A549 (cell line): ENCODE data around the gene ARFGEF2. TPM values are rescaled to one million over a fixed set of nuclear protein-coding genes. Genes with fewer than 3 reads are reported as not detected.

Source experiments
- ATAC-seq, 2 experiments: fragments of 200-7000 bp in 1 of 2; fragments of >200 bp in 1 of 2; cut with Nextera tagmentation in 1 of 2; cut with Tn5 transposase in 1 of 2; 3 replicates each; pipeline versions ENCODE4 v1.8.0 to v1.9.1; 2018 to 2020; ENCODE audit warnings: mild to moderate bottlenecking in 1 of 2, moderate library complexity in 1 of 2
- CTCF ChIA-PET: fragments of 300-600 bp; sonication (Branson Sonifier 250); formaldehyde crosslinking; extraction: SDS; loops from one replicate; lab custom pipeline; 2021; ENCODE audit warnings: antibody characterized with exemption, inconsistent platforms; lab: Yijun Ruan, JAX
- POLR2A ChIA-PET: fragments of 350-600 bp; formaldehyde crosslinking; extraction: SDS; loops from one replicate; lab custom pipeline; 2021; ENCODE audit warnings: antibody characterized with exemption, inconsistent platforms; lab: Yijun Ruan, JAX
- DNase-seq, 2 experiments: peaks; one replicate each; pipeline versions ENCODE4 v3.0.0 to v3.0.0-alpha.2; 2011 to 2016; ENCODE audit warnings: low read depth in 1 of 2, low spot score in 1 of 2
- FAIRE-seq: peaks from 2 replicates; lab custom pipeline; 2011; peaks lifted over from hg19 to GRCh38; lab: Jason Lieb, UNC
- H3K27ac ChIP-seq, 2 experiments: fragments of >200 bp; sonication (Bioruptor Twin); formaldehyde crosslinking; 3 replicates each; pipeline ENCODE4 v1.5.1; 2016 to 2017
- H3K4me1 ChIP-seq: fragments of >200 bp; sonication (Bioruptor Twin); formaldehyde crosslinking; 3 replicates; pipeline ENCODE4 v1.6.1; 2016
- H3K4me2 ChIP-seq: fragments of >200 bp; sonication (Bioruptor Twin); formaldehyde crosslinking; 3 replicates; pipeline ENCODE4 v1.6.1; 2016
- H3K4me3 ChIP-seq: fragments of >200 bp; sonication (Bioruptor Twin); formaldehyde crosslinking; 3 replicates; pipeline ENCODE4 v1.5.1; 2016
- H3K9me3 ChIP-seq: fragments of >200 bp; sonication (Bioruptor Twin); formaldehyde crosslinking; 3 replicates; pipeline ENCODE4 v1.6.1; 2016
- CEBPB ChIP-seq, 2 experiments: fragments of >200 bp in 1 of 2; sonication (Bioruptor Twin) in 1 of 2; formaldehyde crosslinking in 1 of 2; IDR thresholded peaks; 2 replicates each; pipeline ENCODE4 v1.6.1; 2012 to 2016
- CHD4 ChIP-seq: fragments of 200-600 bp; sonication (generic); IDR thresholded peaks from 2 replicates; pipeline ENCODE4 v1.6.1; 2016; ENCODE audit warnings: antibody characterized with exemption, mild to moderate bottlenecking, borderline replicate concordance
- CTCF ChIP-seq: fragments of >200 bp; sonication (Bioruptor Twin); formaldehyde crosslinking; IDR thresholded peaks from 3 replicates; pipeline ENCODE4 v1.5.1; 2016
- EHMT2 ChIP-seq: fragments of 200-600 bp; sonication (generic); IDR thresholded peaks from 2 replicates; pipeline ENCODE4 v1.6.1; 2016; ENCODE audit warnings: antibody characterized with exemption, low read depth, mild to moderate bottlenecking, moderate library complexity
- ESRRA ChIP-seq: fragments of 150-350 bp; IDR thresholded peaks from 2 replicates; pipeline ENCODE4 v1.6.1; 2014; ENCODE audit warnings: mild to moderate bottlenecking, low read length, borderline replicate concordance
- FOSB ChIP-seq: fragments of 250-450 bp; sonication (Bioruptor Pico); IDR thresholded peaks from 2 replicates; pipeline ENCODE4 v1.5.0; 2020; ENCODE audit warnings: mild to moderate bottlenecking, moderate library complexity
- FOXS1 ChIP-seq: fragments of 250-450 bp; sonication (Bioruptor Pico); IDR thresholded peaks from 2 replicates; pipeline ENCODE4 v1.5.0; 2020; ENCODE audit warnings: mild to moderate bottlenecking, moderate library complexity
- HDAC2 ChIP-seq: fragments of 200-600 bp; sonication (generic); IDR thresholded peaks from 2 replicates; pipeline ENCODE4 v1.6.1; 2016
- HOXB13 ChIP-seq: fragments of 250-450 bp; sonication (Bioruptor Pico); IDR thresholded peaks from 2 replicates; pipeline ENCODE4 v1.5.0; 2020; ENCODE audit warnings: low read depth, mild to moderate bottlenecking, moderate library complexity
- HOXB5 ChIP-seq: fragments of 250-450 bp; sonication (Bioruptor Pico); IDR thresholded peaks from 2 replicates; pipeline ENCODE4 v1.5.0; 2020; ENCODE audit warnings: mild to moderate bottlenecking, moderate library complexity
- JUN ChIP-seq, 2 experiments: fragments of >200 bp; sonication (Bioruptor Twin); formaldehyde crosslinking; IDR thresholded peaks; 2 replicates in 1 of 2; 3 replicates in 1 of 2; pipeline ENCODE4 v1.6.1; 2016 to 2017
- JUNB ChIP-seq: fragments of >200 bp; sonication (Bioruptor Twin); formaldehyde crosslinking; IDR thresholded peaks from 2 replicates; pipeline ENCODE4 v1.6.1; 2016
- MAFK ChIP-seq: fragments of 450-650 bp; IDR thresholded peaks from 2 replicates; pipeline ENCODE4 v1.6.1; 2014; ENCODE audit not compliant: partially characterized antibody
- MYC ChIP-seq: IDR thresholded peaks from 2 replicates; pipeline ENCODE4 v1.6.1; 2012; ENCODE audit warnings: mild to moderate bottlenecking, inconsistent platforms, low read length, improper control_type of control experiment, borderline replicate concordance
- NFE2L2 ChIP-seq: fragments of 150-350 bp; conservative IDR thresholded peaks from 2 replicates; pipeline ENCODE4 v1.6.1; 2014; ENCODE audit warnings: low read length
- NPAS2 ChIP-seq: fragments of 250-450 bp; sonication (Bioruptor Pico); IDR thresholded peaks from 2 replicates; pipeline ENCODE4 v1.8.0; 2022; ENCODE audit warnings: mild to moderate bottlenecking, moderate library complexity, borderline replicate concordance
- NR3C1 ChIP-seq: fragments of >200 bp; sonication (Bioruptor Twin); formaldehyde crosslinking; IDR thresholded peaks from 3 replicates; pipeline ENCODE4 v1.6.1; 2017
- PHF8 ChIP-seq: fragments of 200-600 bp; sonication (generic); IDR thresholded peaks from 2 replicates; pipeline ENCODE4 v1.6.1; 2016; ENCODE audit warnings: low read depth, mild to moderate bottlenecking, antibody characterized with exemption, moderate library complexity, borderline replicate concordance
- POLR2A ChIP-seq: IDR thresholded peaks from 2 replicates; pipeline ENCODE4 v1.6.1; 2012; ENCODE audit warnings: mild to moderate bottlenecking, low read length
- POLR2AphosphoS2 ChIP-seq: conservative IDR thresholded peaks from 2 replicates; pipeline ENCODE4 v1.6.1; 2012; ENCODE audit warnings: low read length, improper control_type of control experiment, inconsistent platforms
- RAD21 ChIP-seq, 2 experiments: fragments of >200 bp in 1 of 2; sonication (Bioruptor Twin) in 1 of 2; formaldehyde crosslinking in 1 of 2; IDR thresholded peaks in 1 of 2; conservative IDR thresholded peaks in 1 of 2; 2 replicates in 1 of 2; 3 replicates in 1 of 2; pipeline ENCODE4 v1.6.1; 2012 to 2018; ENCODE audit warnings: inconsistent platforms in 1 of 2
- RARB ChIP-seq: fragments of 250-450 bp; sonication (Bioruptor Pico); IDR thresholded peaks from 2 replicates; pipeline ENCODE4 v1.8.0; 2021; ENCODE audit warnings: mild to moderate bottlenecking, moderate library complexity
- RCOR1 ChIP-seq: fragments of 150-350 bp; IDR thresholded peaks from 2 replicates; pipeline ENCODE4 v1.6.1; 2014; ENCODE audit warnings: antibody characterized with exemption, low read length, low read depth
- REST ChIP-seq: fragments of 200-600 bp; sonication (generic); IDR thresholded peaks from 2 replicates; pipeline ENCODE4 v1.6.1; 2016; ENCODE audit warnings: antibody characterized with exemption, mild to moderate bottlenecking, moderate library complexity
- RNF2 ChIP-seq: fragments of 200-600 bp; sonication (generic); IDR thresholded peaks from 2 replicates; pipeline ENCODE4 v1.6.1; 2016; ENCODE audit warnings: low read depth, mild to moderate bottlenecking, antibody characterized with exemption, moderate library complexity, borderline replicate concordance
- SMC3 ChIP-seq: fragments of >200 bp; sonication (Bioruptor Twin); formaldehyde crosslinking; IDR thresholded peaks from 3 replicates; pipeline ENCODE4 v1.6.1; 2018; ENCODE audit warnings: inconsistent platforms
- TP53 ChIP-seq: fragments of 250-450 bp; sonication (Bioruptor Pico); IDR thresholded peaks from 2 replicates; pipeline ENCODE4 v1.5.0; 2021; ENCODE audit warnings: mild to moderate bottlenecking, moderate library complexity
- ZFP36 ChIP-seq: fragments of 450-650 bp; IDR thresholded peaks from 2 replicates; pipeline ENCODE4 v1.6.1; 2014; ENCODE audit warnings: borderline replicate concordance; ENCODE audit not compliant: partially characterized antibody
- ZSCAN20 ChIP-seq: fragments of 250-450 bp; sonication (Bioruptor Pico); IDR thresholded peaks from 2 replicates; pipeline ENCODE4 v1.8.0; 2022; ENCODE audit warnings: mild to moderate bottlenecking, moderate library complexity
- WGBS: methylation state at CpG from one replicate; pipeline ENCODE4 v1.1.6; 2017; ENCODE audit errors: missing lambda C conversion rate; 5-methylcytosine and 5-hydroxymethylcytosine counted together
- polyA plus RNA-seq, 4 experiments: library from polyadenylated mRNA; depleted of rRNA in 3 of 4; stranded (reverse); fragments of >200 nt; fragmentation: RNase III in 1 of 4; extraction: RNeasy Plus Mini Kit Qiagen cat#74134 plus additional on column Dnase treatment in 1 of 4; gene quantifications; 2 replicates in 3 of 4; 3 replicates in 1 of 4; pipeline ENCODE4 v1.2.3, GENCODE V29; 2011 to 2017
- TF ChIP-seq, protein P1 (sequence below): fragments of 250-450 bp; sonication (Bioruptor Pico); IDR thresholded peaks from 2 replicates; pipeline ENCODE4 v1.5.0; 2021; ENCODE audit warnings: mild to moderate bottlenecking, moderate library complexity, borderline replicate concordance
- TF ChIP-seq, protein P2 (sequence below): fragments of 450-650 bp; IDR thresholded peaks from 2 replicates; pipeline ENCODE4 v1.6.1; 2014; ENCODE audit warnings: antibody characterized with exemption

The ARFGEF2 gene
- polyA plus RNA-seq, 2 of the 4 experiments (the other 2 are of a cell fraction): 12.3 to 24.3 TPM

GRCh38 chr20:49028684-49029083 lies 107.2 kb downstream of the ARFGEF2 start:
- POLR2A ChIA-PET: no interaction called here
- Histone ChIP-seq H3K9me3 (no peaks in the 10 kb centered on the region), H3K27ac (no peak overlapping the region)
- FAIRE-seq (no peak), DNase-seq (peak; percentile 31 to 48)
- no peak for TF ChIP-seq FOXS1 (CRISPR knock-in tag)
- TF ChIP-seq, protein P1, sequence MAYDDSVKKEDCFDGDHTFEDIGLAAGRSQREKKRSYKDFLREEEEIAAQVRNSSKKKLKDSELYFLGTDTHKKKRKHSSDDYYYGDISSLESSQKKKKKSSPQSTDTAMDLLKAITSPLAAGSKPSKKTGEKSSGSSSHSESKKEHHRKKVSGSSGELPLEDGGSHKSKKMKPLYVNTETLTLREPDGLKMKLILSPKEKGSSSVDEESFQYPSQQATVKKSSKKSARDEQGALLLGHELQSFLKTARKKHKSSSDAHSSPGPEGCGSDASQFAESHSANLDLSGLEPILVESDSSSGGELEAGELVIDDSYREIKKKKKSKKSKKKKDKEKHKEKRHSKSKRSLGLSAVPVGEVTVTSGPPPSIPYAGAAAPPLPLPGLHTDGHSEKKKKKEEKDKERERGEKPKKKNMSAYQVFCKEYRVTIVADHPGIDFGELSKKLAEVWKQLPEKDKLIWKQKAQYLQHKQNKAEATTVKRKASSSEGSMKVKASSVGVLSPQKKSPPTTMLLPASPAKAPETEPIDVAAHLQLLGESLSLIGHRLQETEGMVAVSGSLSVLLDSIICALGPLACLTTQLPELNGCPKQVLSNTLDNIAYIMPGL: no peak
- 0 out of 3 replicates have a peak, but pooled peaks have one; percentile 10 for TF ChIP-seq SMC3
- no peak for TF ChIP-seq CHD4
- no peak for TF ChIP-seq TP53 (CRISPR knock-in tag)
- TF ChIP-seq CEBPB (IDR thresholded peaks at IDR 0.05): no peak
- TF ChIP-seq FOSB (CRISPR knock-in tag): no peak
- peak; percentile 37 for TF ChIP-seq CTCF
- no peak for TF ChIP-seq HOXB13 (CRISPR knock-in tag)
- no peak for TF ChIP-seq RNF2
- peak in 1 of 2 experiments; percentile 45; a peak in 2 of 5 replicates for TF ChIP-seq RAD21 (conservative IDR thresholded peaks at IDR 0.05 in 1 of 2, IDR thresholded peaks at IDR 0.05 in 1 of 2)
- no peak for TF ChIP-seq NR3C1
- TF ChIP-seq HDAC2: no peak
- no peak for TF ChIP-seq POLR2A
- TF ChIP-seq NFE2L2: no peak
- TF ChIP-seq JUN (IDR thresholded peaks at IDR 0.05): no peak
- TF ChIP-seq MYC: no peak
- TF ChIP-seq MAFK: no peak
- TF ChIP-seq PHF8: no peak
- TF ChIP-seq EHMT2: no peak
- TF ChIP-seq RARB (CRISPR knock-in tag): no peak
- TF ChIP-seq, all 56 proteins: peak for 3
- Histone ChIP-seq H3K4me1 (no peaks in the 10 kb centered on the region), H3K4me3 (no peak overlapping the region), H3K4me2 (no peak overlapping the region)
- 85% methylated on average over 2 of the region's 2 CpGs for WGBS
- ATAC-seq: peak; percentile 91 to 92; a peak in 5 of 6 replicates
- CTCF ChIA-PET: interaction anchor here (0.6 to 2.6 kb wide), 8 partner anchors 13 to 1573 kb away, joined by 3 to 9 read pairs (median 3); partner anchors contain the start of gene CSE1L

DNA sequence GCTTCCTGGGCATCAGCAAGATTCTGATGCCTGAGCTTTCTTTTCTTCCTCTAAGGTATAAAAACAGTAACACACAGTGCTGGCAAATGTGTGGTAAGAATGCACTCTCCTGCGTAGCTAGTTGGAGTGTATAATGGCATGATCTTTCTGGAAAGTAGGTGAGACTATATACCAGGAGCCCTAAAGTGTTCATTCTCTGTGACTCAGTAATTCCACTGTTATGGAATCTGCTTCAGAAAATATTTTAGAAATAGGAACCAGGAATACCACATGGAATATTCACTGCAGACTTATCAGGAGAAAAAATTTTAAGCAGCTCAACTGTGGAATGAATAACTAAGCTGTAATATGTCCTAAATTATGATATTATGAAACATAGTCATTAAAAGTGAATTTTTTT lies 107.7 kb downstream of the ARFGEF2 start:
- FAIRE-seq (no peak), ATAC-seq (peak in 1 of 2 experiments; percentile 30; a peak in 2 of 6 replicates), DNase-seq (no peak)
- no peaks in the 10 kb centered on the region for H3K4me1 ChIP-seq
- CTCF ChIA-PET: interaction anchor here (0.6 to 2.6 kb wide), 7 partner anchors 14 to 1573 kb away, joined by 3 to 9 read pairs (median 3); partner anchors contain the start of gene CSE1L
- no peak overlapping the region for H3K27ac ChIP-seq
- no peak overlapping the region for H3K4me2 ChIP-seq
- no peaks in the 10 kb centered on the region for H3K9me3 ChIP-seq
- POLR2A ChIA-PET: no interaction called here
- 92% methylated on average over 1 of the region's 1 CpG for WGBS
- H3K4me3 ChIP-seq: no peak overlapping the region
- TF ChIP-seq CHD4 (no peak), HOXB13 (CRISPR knock-in tag) (no peak), ZSCAN20 (no peak), REST (no peak), ESRRA (no peak), NPAS2 (no peak), FOSB (CRISPR knock-in tag) (no peak), POLR2AphosphoS2 (no peak), EHMT2 (no peak), HOXB5 (no peak), RCOR1 (no peak), ZFP36 (no peak), JUNB (no peak), MYC (no peak)
- TF ChIP-seq, protein P2, sequence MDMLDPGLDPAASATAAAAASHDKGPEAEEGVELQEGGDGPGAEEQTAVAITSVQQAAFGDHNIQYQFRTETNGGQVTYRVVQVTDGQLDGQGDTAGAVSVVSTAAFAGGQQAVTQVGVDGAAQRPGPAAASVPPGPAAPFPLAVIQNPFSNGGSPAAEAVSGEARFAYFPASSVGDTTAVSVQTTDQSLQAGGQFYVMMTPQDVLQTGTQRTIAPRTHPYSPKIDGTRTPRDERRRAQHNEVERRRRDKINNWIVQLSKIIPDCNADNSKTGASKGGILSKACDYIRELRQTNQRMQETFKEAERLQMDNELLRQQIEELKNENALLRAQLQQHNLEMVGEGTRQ: no peak
